ENCODE results near the gene VRK1.

The VRK1 gene

DNA sequence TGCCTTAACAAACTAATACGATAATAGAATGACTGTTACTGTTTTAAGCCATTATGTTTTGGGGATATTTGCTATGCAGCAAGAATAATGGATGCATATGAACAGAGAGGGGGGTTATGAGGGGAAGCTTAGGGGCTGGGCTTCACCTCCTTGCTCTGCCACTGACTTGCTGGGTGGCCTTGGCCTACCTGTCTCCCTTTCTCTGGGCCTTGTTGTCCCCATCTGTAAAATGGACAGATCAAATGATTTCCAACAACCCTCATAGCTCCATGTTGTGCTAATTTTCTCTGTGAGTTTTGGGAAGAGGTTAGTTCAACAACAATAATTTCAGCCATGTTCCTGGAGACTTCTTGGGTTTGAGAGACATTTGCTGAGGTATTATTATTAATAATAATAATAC lies 119.6 kb downstream of the VRK1 start:
- TF ChIP-seq TCF4 (CRISPR knock-in tag; IDR thresholded peaks at IDR 0.05; ENCODE audit: borderline replicate concordance): no peak
- TF ChIP-seq ZNF8 (CRISPR knock-in tag; IDR thresholded peaks at IDR 0.05): no peak
- no peak for TF ChIP-seq ARNTL (CRISPR knock-in tag; IDR thresholded peaks at IDR 0.05; ENCODE audit: borderline replicate concordance, low read depth)
- TF ChIP-seq CSDC2 (CRISPR knock-in tag; IDR thresholded peaks at IDR 0.05): no peak
- no peak for ATAC-seq

DNA sequence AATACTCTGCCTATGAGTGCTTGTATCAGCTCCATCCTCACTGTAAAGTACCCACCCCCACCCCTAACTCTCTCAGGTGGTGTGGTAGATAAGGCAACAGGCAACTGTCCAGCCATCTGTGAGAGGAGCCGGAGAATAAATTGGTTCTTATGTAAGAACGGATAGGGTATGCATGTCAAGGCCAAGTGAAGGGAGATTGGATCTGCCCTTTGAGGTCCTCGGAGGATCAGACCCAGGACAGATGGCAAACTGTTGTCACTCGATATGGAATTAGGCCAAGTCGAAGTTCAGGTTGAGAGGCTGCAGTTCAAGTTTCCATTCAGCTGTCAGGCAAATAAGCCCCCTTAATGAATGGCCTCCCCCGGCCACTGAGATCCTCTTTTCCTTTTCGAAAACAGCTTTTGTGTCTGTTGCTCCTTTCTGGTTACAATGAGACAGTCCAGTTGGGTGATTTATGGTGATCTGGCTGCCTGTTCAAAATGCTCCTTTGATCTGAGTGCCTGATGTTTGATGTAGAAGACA lies 120.3 kb downstream of the VRK1 start:
- no peak for TF ChIP-seq ESRRG (CRISPR knock-in tag; IDR thresholded peaks at IDR 0.05)
- TF ChIP-seq ZC3H10 (CRISPR knock-in tag; IDR thresholded peaks at IDR 0.05): no peak
- TF ChIP-seq, protein P1, sequence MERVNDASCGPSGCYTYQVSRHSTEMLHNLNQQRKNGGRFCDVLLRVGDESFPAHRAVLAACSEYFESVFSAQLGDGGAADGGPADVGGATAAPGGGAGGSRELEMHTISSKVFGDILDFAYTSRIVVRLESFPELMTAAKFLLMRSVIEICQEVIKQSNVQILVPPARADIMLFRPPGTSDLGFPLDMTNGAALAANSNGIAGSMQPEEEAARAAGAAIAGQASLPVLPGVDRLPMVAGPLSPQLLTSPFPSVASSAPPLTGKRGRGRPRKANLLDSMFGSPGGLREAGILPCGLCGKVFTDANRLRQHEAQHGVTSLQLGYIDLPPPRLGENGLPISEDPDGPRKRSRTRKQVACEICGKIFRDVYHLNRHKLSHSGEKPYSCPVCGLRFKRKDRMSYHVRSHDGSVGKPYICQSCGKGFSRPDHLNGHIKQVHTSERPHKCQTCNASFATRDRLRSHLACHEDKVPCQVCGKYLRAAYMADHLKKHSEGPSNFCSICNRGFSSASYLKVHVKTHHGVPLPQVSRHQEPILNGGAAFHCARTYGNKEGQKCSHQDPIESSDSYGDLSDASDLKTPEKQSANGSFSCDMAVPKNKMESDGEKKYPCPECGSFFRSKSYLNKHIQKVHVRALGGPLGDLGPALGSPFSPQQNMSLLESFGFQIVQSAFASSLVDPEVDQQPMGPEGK (CRISPR knock-in tag; IDR thresholded peaks at IDR 0.05; ENCODE audit: borderline replicate concordance): no peak
- TF ChIP-seq ISL1 (CRISPR knock-in tag; IDR thresholded peaks at IDR 0.05): no peak
- TF ChIP-seq ZNF8 (CRISPR knock-in tag; IDR thresholded peaks at IDR 0.05): no peak
- no peak for TF ChIP-seq PPARA (CRISPR knock-in tag; IDR thresholded peaks at IDR 0.05; ENCODE audit: borderline replicate concordance)
- TF ChIP-seq ZNF565 (CRISPR knock-in tag; conservative IDR thresholded peaks at IDR 0.05; ENCODE audit: low read depth): no peak
- ATAC-seq: no peak

DNA sequence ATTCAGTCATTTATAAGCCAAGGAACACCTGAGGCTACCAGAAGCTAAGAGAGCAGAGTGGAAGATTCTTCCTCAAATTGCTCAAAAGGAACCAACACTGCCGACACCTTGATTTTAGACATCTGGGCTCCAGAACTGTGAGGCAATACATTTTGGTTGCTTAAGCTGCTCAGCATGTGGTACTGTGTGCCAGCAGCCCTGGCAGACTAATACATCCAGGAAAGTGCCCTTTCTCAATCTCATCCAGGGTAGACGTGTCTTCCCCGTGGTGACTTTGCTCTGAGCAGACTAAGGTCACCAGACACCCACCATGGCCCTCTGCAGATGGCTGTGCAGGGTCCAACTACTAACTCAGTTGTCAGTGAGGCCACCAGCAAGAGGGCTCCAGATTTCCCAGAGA lies 122.8 kb downstream of the VRK1 start:
- no peak for ATAC-seq
- TF ChIP-seq, protein P2, sequence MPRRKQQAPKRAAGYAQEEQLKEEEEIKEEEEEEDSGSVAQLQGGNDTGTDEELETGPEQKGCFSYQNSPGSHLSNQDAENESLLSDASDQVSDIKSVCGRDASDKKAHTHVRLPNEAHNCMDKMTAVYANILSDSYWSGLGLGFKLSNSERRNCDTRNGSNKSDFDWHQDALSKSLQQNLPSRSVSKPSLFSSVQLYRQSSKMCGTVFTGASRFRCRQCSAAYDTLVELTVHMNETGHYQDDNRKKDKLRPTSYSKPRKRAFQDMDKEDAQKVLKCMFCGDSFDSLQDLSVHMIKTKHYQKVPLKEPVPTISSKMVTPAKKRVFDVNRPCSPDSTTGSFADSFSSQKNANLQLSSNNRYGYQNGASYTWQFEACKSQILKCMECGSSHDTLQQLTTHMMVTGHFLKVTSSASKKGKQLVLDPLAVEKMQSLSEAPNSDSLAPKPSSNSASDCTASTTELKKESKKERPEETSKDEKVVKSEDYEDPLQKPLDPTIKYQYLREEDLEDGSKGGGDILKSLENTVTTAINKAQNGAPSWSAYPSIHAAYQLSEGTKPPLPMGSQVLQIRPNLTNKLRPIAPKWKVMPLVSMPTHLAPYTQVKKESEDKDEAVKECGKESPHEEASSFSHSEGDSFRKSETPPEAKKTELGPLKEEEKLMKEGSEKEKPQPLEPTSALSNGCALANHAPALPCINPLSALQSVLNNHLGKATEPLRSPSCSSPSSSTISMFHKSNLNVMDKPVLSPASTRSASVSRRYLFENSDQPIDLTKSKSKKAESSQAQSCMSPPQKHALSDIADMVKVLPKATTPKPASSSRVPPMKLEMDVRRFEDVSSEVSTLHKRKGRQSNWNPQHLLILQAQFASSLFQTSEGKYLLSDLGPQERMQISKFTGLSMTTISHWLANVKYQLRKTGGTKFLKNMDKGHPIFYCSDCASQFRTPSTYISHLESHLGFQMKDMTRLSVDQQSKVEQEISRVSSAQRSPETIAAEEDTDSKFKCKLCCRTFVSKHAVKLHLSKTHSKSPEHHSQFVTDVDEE (CRISPR knock-in tag; IDR thresholded peaks at IDR 0.05): no peak
- TF ChIP-seq RARB (CRISPR knock-in tag; IDR thresholded peaks at IDR 0.05): no peak
- no peak for TF ChIP-seq ZNF8 (CRISPR knock-in tag; IDR thresholded peaks at IDR 0.05)
- TF ChIP-seq ZNF565 (CRISPR knock-in tag; conservative IDR thresholded peaks at IDR 0.05; ENCODE audit: low read depth): no peak
- no peak for TF ChIP-seq ISL1 (CRISPR knock-in tag; IDR thresholded peaks at IDR 0.05)
- TF ChIP-seq PPARA (CRISPR knock-in tag; IDR thresholded peaks at IDR 0.05; ENCODE audit: borderline replicate concordance): no peak
- TF ChIP-seq, protein P3, sequence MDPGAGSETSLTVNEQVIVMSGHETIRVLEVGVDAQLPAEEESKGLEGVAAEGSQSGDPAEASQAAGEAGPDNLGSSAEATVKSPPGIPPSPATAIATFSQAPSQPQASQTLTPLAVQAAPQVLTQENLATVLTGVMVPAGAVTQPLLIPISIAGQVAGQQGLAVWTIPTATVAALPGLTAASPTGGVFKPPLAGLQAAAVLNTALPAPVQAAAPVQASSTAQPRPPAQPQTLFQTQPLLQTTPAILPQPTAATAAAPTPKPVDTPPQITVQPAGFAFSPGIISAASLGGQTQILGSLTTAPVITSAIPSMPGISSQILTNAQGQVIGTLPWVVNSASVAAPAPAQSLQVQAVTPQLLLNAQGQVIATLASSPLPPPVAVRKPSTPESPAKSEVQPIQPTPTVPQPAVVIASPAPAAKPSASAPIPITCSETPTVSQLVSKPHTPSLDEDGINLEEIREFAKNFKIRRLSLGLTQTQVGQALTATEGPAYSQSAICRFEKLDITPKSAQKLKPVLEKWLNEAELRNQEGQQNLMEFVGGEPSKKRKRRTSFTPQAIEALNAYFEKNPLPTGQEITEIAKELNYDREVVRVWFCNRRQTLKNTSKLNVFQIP (CRISPR knock-in tag; IDR thresholded peaks at IDR 0.05; ENCODE audit: borderline replicate concordance, low read depth): no peak
- no peak for TF ChIP-seq ZFP30 (CRISPR knock-in tag; IDR thresholded peaks at IDR 0.05)
- no peak for TF ChIP-seq ZNF70 (CRISPR knock-in tag; IDR thresholded peaks at IDR 0.05)
- TF ChIP-seq ZC3H10 (CRISPR knock-in tag; IDR thresholded peaks at IDR 0.05): no peak
- TF ChIP-seq ESRRG (CRISPR knock-in tag; IDR thresholded peaks at IDR 0.05): no peak
- TF ChIP-seq, protein P1 (CRISPR knock-in tag; IDR thresholded peaks at IDR 0.05; ENCODE audit: borderline replicate concordance): no peak
- no peak for TF ChIP-seq ZFP3 (CRISPR knock-in tag; IDR thresholded peaks at IDR 0.05)
- TF ChIP-seq GLIS3 (CRISPR knock-in tag; IDR thresholded peaks at IDR 0.05): no peak
- TF ChIP-seq SNAI2 (CRISPR knock-in tag; IDR thresholded peaks at IDR 0.05): no peak
- no peak for TF ChIP-seq TOX (CRISPR knock-in tag; IDR thresholded peaks at IDR 0.05; ENCODE audit: borderline replicate concordance)

DNA sequence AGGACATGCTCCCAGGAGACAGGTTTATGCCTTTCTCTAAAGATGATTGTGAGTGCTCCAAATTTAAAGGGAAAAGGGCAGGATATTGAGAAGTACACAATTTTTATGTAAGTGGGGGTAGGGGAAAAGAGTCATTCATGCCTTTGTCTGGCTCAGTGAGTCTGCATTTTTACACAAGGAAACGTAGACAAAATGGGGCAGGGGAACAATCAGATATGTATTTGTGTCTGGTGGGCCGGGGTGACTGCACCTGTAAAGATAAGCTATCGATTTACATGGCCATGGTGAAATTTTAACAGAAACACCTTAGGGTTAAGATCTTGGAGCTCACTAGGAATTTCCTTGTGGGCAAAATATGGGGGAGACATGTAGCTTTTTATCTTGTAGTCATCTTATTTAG lies 123.6 kb downstream of the VRK1 start:
- TF ChIP-seq, protein P1 (CRISPR knock-in tag; IDR thresholded peaks at IDR 0.05; ENCODE audit: borderline replicate concordance): no peak
- ATAC-seq: no peak

Data from SK-N-SH treated with all-trans-retinoic acid at 6 μM for 48 hours (cell line).